ENCODE results near the gene TRIM42. TPM values are rescaled to one million over a fixed set of nuclear protein-coding genes. Genes with fewer than 3 reads are reported as not detected.

The TRIM42 gene
- total and polyA plus RNA-seq, 9 donors, result not detected

GRCh38 chr3:140682586-140682985 is 4.7 kb downstream of the TRIM42 start:
- Histone ChIP-seq H3K27me3 (ENCODE audit: control insufficient read depth, insufficient read depth, low read length) (no peaks in the 10 kb centered on the region), H3K4me1 (ENCODE audit: control insufficient read depth, insufficient read depth, low read length) (no peaks in the 10 kb centered on the region), H3K4me3 (ENCODE audit: low read length) (no peak overlapping the region), H3K27ac (ENCODE audit: low read length) (no peak overlapping the region), H3K9me3 (replicated peaks; ENCODE audit: control insufficient read depth, low read depth, low read length) (no peaks in the 10 kb centered on the region), H3K36me3 (ENCODE audit: control insufficient read depth, insufficient read depth, low read length) (no peaks in the 10 kb centered on the region)
- WGBS (ENCODE audit: insufficient coverage), result 96% methylated on average over 27 of the region's 27 CpGs
- DNase-seq, result no peak

GRCh38 chr3:140686128-140686527 is 8.3 kb downstream of the TRIM42 start:
- no peak overlapping the region for H3K4me3 ChIP-seq (ENCODE audit: low read length)
- H3K9me3 ChIP-seq (replicated peaks; ENCODE audit: control insufficient read depth, low read depth, low read length), result no peaks in the 10 kb centered on the region
- no peaks in the 10 kb centered on the region for H3K27me3 ChIP-seq (ENCODE audit: control insufficient read depth, insufficient read depth, low read length)
- H3K4me1 ChIP-seq (ENCODE audit: control insufficient read depth, insufficient read depth, low read length), result no peaks in the 10 kb centered on the region
- no peak overlapping the region for H3K27ac ChIP-seq (ENCODE audit: low read length)
- no CpG with 5 or more reads among the region's 2 CpGs for WGBS (ENCODE audit: insufficient coverage)
- DNase-seq, result no peak
- H3K36me3 ChIP-seq (ENCODE audit: control insufficient read depth, insufficient read depth, low read length), result no peaks in the 10 kb centered on the region

- Histone ChIP-seq H3K4me1 (ENCODE audit: control insufficient read depth, insufficient read depth, low read length) (no peaks in the 10 kb centered on the region), H3K4me3 (ENCODE audit: low read length) (no peak overlapping the region), H3K27ac (ENCODE audit: low read length) (no peak overlapping the region), H3K9me3 (replicated peaks; ENCODE audit: control insufficient read depth, low read depth, low read length) (no peaks in the 10 kb centered on the region), H3K36me3 (ENCODE audit: control insufficient read depth, insufficient read depth, low read length) (no peaks in the 10 kb centered on the region), H3K27me3 (ENCODE audit: control insufficient read depth, insufficient read depth, low read length) (no peaks in the 10 kb centered on the region)
- no peak for DNase-seq
- 67% methylated on average over 2 of the region's 2 CpGs for WGBS (ENCODE audit: insufficient coverage)
Observed at GRCh38 chr3:140686948-140687347, 9.1 kb downstream of the TRIM42 start.

DNA sequence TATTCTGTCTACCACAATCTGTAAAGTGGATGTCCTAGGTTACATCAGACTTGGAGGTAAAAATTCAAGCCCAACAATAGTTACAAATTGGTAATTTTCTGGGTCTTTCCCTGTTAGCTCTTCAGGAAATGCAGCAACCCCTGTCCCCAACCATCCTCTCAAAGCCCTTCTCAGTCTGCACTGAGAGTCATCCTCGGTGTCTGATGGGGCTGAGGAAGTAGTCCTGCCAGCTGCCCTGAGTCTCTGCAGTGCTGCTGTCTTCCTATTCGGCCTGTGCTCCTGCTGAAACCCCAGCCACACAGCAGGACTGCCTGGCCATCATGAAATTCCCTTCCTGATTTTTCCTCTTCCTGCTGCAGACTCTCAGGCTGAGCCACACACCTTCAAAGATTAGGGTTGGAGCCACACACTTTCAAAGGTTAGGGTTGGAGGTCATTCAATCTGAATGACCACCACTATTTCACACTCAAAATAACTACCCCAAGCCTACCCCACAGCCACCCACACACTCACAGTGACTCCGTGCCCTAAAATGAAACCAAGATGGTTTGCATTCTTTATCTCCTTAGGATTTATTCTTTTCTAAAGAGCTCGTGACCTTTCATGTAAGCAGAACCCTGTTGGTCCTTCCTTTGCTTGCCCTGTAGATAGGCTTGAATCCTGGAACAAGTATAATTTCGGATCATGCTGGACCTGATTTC is 17.6 kb downstream of the TRIM42 start:
- Histone ChIP-seq H3K27me3 (ENCODE audit: control insufficient read depth, insufficient read depth, low read length) (no peaks in the 10 kb centered on the region), H3K4me3 (ENCODE audit: low read length) (no peak overlapping the region), H3K4me1 (ENCODE audit: control insufficient read depth, insufficient read depth, low read length) (no peaks in the 10 kb centered on the region), H3K27ac (ENCODE audit: low read length) (no peak overlapping the region), H3K9me3 (replicated peaks; ENCODE audit: control insufficient read depth, low read depth, low read length) (no peaks in the 10 kb centered on the region), H3K36me3 (ENCODE audit: control insufficient read depth, insufficient read depth, low read length) (no peaks in the 10 kb centered on the region)
- no peak for DNase-seq
- 40% methylated on average over 3 of the region's 5 CpGs for WGBS (ENCODE audit: insufficient coverage)

GRCh38 chr3:140699516-140700231 is 21.8 kb downstream of the TRIM42 start:
- Histone ChIP-seq H3K27me3 (ENCODE audit: control insufficient read depth, insufficient read depth, low read length) (no peaks in the 10 kb centered on the region), H3K4me3 (ENCODE audit: low read length) (no peak overlapping the region), H3K36me3 (ENCODE audit: control insufficient read depth, insufficient read depth, low read length) (no peaks in the 10 kb centered on the region), H3K4me1 (ENCODE audit: control insufficient read depth, insufficient read depth, low read length) (no peaks in the 10 kb centered on the region), H3K9me3 (replicated peaks; ENCODE audit: control insufficient read depth, low read depth, low read length) (no peaks in the 10 kb centered on the region), H3K27ac (ENCODE audit: low read length) (no peak overlapping the region)
- WGBS (ENCODE audit: insufficient coverage), result no CpG with 5 or more reads among the region's 3 CpGs
- no peak for DNase-seq

- Histone ChIP-seq H3K27me3 (ENCODE audit: control insufficient read depth, insufficient read depth, low read length) (no peaks in the 10 kb centered on the region), H3K36me3 (ENCODE audit: control insufficient read depth, insufficient read depth, low read length) (no peaks in the 10 kb centered on the region), H3K4me3 (ENCODE audit: low read length) (no peak overlapping the region), H3K9me3 (replicated peaks; ENCODE audit: control insufficient read depth, low read depth, low read length) (peaks cover 3% of the 10 kb centered on the region), H3K27ac (ENCODE audit: low read length) (no peak overlapping the region), H3K4me1 (ENCODE audit: control insufficient read depth, insufficient read depth, low read length) (no peaks in the 10 kb centered on the region)
- DNase-seq, result no peak
- WGBS (ENCODE audit: insufficient coverage), result no CpG with 5 or more reads among the region's 4 CpGs
Observed at GRCh38 chr3:140702281-140702680, 24.4 kb downstream of the TRIM42 start.

DNA sequence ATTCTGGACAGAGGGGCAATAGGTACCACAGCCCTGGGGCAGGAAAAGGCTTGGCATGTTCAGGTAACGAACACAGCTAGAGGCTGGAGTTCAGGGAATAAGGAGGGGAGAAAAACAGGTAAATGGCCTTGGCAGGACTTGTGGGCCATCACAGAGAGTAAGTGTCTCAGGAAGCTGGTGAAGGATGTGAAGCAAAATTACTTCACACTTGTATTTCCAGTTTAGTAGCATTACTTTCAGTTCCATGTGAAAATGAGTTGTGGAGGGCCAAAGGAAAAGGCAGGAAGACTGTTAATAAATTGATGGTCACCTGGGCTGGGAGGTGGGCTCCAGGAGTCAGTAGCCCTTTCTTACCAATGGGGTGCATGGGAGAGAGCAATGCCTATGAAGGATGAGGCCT is 25.6 kb downstream of the TRIM42 start:
- H3K36me3 ChIP-seq (ENCODE audit: control insufficient read depth, insufficient read depth, low read length), result no peaks in the 10 kb centered on the region
- DNase-seq, result no peak
- peaks cover 3% of the 10 kb centered on the region for H3K9me3 ChIP-seq (replicated peaks; ENCODE audit: control insufficient read depth, low read depth, low read length)
- H3K27me3 ChIP-seq (ENCODE audit: control insufficient read depth, insufficient read depth, low read length), result no peaks in the 10 kb centered on the region
- H3K4me1 ChIP-seq (ENCODE audit: control insufficient read depth, insufficient read depth, low read length), result no peaks in the 10 kb centered on the region
- H3K4me3 ChIP-seq (ENCODE audit: low read length), result no peak overlapping the region
- WGBS (ENCODE audit: insufficient coverage), result 89% methylated on average over 1 of the region's 1 CpG
- H3K27ac ChIP-seq (ENCODE audit: low read length), result no peak overlapping the region

DNA sequence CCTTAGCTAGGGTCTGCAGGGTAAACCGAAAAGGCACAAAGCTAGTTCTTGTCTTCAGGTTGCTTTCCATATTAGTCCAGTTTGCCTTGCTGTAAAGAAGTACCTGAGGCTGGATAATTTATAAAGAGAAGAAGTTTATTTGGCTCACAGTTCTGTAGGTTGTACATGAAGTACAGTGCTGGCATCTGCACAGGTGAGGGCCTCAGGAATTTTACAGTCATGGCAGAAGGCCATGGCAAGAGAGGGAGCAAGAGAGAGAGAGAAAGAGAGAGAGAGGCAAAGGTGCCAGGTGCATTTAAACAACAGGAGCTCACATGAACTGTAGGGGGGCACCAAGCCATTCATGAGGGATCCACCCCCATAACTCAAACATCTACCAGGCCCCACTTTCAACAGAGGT is 26.9 kb downstream of the TRIM42 start:
- Histone ChIP-seq H3K4me1 (ENCODE audit: control insufficient read depth, insufficient read depth, low read length) (no peaks in the 10 kb centered on the region), H3K9me3 (replicated peaks; ENCODE audit: control insufficient read depth, low read depth, low read length) (peaks cover 3% of the 10 kb centered on the region), H3K4me3 (ENCODE audit: low read length) (no peak overlapping the region), H3K27me3 (ENCODE audit: control insufficient read depth, insufficient read depth, low read length) (no peaks in the 10 kb centered on the region), H3K36me3 (ENCODE audit: control insufficient read depth, insufficient read depth, low read length) (no peaks in the 10 kb centered on the region), H3K27ac (ENCODE audit: low read length) (no peak overlapping the region)
- DNase-seq, result no peak
- WGBS (ENCODE audit: insufficient coverage), result 100% methylated on average over 1 of the region's 1 CpG

DNA sequence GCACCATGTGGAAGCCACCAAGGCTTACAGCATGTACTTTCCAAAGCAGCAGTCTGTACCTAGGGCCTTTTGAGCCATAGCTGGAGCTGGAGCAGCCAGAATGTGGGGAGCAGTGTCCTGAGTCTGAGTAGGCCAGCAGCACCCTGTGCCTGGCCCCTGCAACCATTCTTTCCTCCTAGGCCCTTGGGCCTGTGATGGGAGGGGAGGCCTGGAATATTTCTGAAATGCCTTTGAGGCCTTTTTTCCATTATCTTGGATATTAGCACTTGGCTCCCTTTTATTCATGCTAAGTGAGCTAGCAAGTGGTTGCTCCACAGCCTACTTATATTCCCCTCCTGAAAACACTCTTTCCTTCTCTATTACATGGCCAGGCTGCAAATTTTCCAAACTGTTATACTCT is 28.1 kb downstream of the TRIM42 start:
- Histone ChIP-seq H3K36me3 (ENCODE audit: control insufficient read depth, insufficient read depth, low read length) (no peaks in the 10 kb centered on the region), H3K27ac (ENCODE audit: low read length) (no peak overlapping the region), H3K27me3 (ENCODE audit: control insufficient read depth, insufficient read depth, low read length) (no peaks in the 10 kb centered on the region), H3K4me3 (ENCODE audit: low read length) (no peak overlapping the region), H3K9me3 (replicated peaks; ENCODE audit: control insufficient read depth, low read depth, low read length) (peaks cover 3% of the 10 kb centered on the region), H3K4me1 (ENCODE audit: control insufficient read depth, insufficient read depth, low read length) (no peaks in the 10 kb centered on the region)
- no peak for DNase-seq

DNA sequence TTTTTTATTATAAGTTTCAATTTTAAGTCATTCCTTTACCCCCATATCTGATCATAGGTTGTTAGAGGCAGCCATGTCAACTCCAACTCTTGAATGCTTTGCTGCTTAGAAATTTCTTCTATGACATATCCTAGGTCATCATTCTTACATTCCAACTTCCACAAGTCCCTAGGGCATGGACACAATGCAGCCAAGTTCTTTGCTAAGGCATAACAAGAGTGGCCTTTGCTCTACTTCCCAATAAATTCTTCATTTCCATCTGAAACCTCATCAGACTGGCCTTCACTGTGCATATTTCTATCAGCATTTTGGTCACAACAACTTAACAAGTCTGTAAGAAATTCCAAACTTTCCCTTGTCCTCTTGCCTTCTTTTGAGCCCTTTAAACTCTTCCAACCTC is 28.5 kb downstream of the TRIM42 start:
- Histone ChIP-seq H3K36me3 (ENCODE audit: control insufficient read depth, insufficient read depth, low read length) (no peaks in the 10 kb centered on the region), H3K4me1 (ENCODE audit: control insufficient read depth, insufficient read depth, low read length) (no peaks in the 10 kb centered on the region), H3K9me3 (replicated peaks; ENCODE audit: control insufficient read depth, low read depth, low read length) (peaks cover 3% of the 10 kb centered on the region), H3K4me3 (ENCODE audit: low read length) (no peak overlapping the region), H3K27me3 (ENCODE audit: control insufficient read depth, insufficient read depth, low read length) (no peaks in the 10 kb centered on the region), H3K27ac (ENCODE audit: low read length) (no peak overlapping the region)
- no peak for DNase-seq

Data from muscle of leg (tissue), 11 donors.